NCI-H1048 (cell line): Measurements from ENCODE around the gene GNAT2.

Experiments used
- DNase-seq: peaks from one replicate; lab custom pipeline; 2025; lab: John Stamatoyannopoulos, UW

The GNAT2 gene

DNA sequence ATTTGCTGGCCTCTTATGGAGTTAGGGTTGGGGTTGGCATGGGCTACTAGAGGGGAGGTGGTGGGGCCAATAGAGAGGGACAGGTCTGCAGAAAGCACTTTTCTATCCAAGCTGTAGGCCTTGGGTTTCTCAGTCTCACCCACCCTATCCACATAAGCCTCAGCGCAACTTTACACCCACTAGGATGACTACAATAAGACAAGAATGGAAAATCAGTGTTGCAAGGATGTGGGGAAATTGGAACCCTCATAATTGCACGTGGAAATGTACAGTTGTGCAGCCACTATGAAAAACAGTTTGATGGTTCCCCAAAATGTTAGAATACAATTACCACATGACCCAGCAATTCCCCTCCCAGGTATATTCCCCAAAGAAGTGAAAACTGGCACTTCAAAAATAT is 22.4 kb upstream of the GNAT2 start:
- DNase-seq, result no peak

DNA sequence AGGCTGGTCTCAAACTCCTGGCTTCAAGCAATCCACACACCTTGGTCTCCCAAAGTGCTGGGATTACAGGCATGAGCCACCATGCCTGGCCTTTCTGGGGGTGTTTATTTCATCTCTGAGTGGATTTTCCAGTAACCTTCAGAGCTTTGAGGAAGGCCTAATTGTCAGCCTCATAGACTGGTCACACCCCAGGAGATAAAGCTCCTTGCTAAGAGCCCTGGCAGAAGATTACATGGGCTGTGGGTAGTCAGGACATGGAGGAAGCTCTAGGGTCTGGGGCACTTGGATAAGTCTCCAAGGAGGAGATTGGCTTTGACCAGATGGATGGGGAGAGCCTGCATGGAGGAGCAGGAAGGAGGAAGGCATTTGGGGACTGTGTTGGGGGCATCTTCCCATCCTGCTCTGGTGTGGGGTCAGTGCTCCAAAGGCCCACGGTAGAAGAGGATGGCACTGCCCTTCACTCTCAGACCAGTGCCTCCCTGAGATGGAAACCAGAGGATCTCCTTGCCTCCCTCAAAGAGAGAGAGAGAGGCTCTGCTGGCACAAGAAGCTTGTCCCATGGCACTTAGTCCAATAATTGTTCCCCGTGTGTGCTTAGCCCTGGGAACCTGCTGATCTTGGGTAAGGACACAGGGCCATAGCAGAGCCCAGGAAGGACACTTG is 21.8 kb upstream of the GNAT2 start:
- DNase-seq, result no peak

DNA sequence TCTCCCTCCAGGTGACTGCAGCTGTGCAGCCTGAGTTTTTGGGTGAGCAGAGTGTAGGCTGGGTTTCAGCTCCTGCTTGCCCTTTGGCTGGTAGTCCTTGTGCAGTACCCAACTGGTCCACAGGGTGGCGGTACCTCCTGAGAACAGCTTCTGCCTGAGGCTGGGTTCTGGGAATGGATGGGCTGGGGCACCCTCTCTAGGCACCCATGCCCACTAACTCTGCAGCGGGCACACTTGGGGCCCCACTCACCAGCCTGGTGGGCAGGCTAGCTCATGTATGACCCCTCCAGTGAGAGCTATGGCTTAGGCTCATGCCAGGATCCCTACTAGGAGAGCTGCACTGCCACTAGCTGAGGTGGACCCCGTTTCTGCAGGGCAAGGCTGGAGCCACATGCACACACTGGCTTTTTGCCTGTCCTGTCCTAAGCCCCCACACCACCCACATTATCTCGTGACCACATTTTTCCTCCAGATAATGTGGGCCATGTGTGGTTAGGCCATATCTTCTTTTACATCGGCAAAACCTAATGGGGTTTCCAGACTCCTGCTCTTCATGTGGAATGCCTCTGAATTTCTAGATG is 21.0 kb upstream of the GNAT2 start:
- DNase-seq, result peak; percentile 54

DNA sequence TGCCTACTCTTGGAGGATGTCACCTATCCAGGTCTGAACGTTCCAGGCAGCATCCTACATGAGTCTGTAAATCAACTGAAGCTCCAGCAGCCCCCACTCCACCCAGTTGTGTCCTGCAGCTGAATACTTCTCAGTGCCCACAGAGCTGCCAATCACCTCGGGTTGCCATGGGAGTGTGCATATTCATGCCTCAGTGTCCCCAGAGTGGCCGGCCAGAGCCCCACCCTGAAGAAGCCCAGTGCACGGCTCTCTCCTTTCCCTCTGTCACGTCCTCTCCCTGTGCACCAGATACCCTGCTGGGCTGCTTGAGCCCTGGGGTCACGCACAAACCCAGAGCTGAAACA is 20.4 kb upstream of the GNAT2 start:
- no peak for DNase-seq

DNA sequence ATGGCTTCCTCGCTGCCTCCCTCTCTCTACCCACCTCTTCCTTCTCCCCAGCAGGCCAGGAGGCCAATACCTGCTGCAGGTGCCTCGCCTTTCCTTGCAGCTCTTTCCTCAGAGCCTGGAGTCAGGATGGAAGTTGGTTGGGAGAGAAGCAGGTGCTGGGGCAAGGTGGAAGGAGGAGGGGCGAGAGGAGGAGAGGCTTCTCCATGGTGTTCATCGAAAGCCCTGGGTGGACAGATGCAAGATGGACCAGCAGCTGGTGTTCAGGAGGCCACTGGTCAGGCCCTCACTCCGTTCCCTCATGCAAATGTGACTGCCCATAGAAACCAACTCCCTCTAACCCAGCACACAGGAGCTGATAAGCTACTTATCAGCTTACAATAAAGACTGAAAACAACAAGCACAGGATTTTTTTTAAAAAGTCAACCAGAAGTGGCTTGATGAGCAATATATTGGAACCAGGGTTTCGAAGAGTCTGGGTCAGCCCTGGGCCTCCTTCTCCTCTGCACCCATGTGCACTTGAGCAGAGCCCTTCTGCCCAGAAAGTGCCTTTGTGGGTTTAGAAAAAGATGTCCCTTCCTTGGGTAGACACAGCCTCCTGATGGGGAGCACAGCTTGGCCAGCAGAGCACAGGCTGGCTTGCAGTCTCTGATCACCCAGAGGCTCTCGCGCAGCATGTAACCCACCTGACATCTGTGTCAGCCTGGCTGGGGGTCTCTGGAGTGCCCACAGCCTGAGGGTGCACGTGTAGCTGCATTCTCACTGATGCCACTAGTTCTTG is 19.8 kb upstream of the GNAT2 start:
- no peak for DNase-seq

DNA sequence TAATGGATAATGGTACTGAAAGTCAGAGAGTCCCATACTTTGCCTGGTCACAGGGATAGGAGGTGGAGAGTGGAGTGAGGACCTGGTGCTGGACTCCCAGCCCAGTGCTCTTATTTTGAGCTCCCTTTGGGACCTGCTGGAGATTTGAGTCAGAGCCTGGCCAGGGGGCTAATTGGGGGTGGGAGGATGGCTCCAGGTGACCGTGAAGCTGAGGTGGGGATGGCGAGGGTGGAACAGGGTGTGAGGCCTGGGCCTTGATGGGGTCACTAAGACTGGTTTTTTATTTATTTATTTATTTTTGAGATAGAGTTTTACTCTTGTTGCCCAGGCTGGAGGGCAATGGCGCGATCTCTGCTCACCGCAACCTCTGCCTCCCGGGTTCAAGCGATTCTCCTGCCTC is 18.0 kb upstream of the GNAT2 start:
- DNase-seq, result no peak

DNA sequence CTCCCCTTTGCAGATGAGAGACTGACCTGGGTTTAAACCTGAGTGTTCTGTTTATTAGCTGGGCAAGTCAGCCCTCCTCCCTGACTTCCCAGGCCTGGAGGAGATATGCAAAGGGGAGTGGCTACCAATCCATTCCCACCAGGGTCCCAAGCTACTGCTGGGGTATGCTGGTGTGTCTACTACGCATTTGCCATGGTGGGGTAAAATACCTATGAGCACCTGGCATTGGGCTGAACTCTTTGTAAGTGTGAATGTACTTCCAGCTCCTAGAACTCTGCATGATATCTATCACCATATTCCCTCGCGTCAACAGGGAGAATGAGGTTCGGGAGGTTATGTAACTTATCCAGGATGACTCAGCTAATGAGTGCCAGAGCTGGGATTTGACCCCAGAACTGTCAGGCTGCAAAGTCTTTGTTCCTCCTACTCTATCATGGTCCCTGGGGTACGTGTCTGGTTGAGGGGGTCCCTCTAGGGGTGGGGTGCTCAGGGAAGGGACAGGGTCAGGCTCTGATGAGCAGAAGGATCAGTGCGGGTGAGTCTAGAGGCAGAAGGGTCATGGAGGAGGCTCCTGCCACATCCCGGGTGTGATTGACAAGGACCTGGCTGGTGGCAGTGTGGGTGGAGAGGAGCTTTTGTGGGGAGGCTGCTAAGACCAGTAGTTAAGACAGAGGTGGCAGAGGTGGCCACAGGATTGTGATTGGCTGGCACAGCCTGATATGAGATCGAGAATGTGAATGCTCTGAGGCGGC is 17.0 kb upstream of the GNAT2 start:
- no peak for DNase-seq

DNA sequence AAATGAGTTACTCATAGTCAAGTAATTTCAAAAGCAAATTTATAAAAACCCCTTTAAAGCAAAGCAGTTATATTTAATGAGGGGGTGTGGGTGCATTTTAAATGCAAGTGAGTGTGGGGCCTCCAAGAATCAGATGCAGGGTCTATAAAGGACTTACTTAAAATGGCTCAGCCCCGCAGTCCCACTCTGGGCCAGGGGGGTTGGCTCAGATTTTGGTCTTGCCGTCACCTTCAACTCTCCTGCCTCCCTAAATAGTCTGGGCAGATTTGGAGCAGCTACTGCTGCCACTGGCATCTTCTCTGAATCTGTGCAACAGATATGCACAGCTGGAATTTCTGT is 16.4 kb upstream of the GNAT2 start:
- DNase-seq, result no peak

DNA sequence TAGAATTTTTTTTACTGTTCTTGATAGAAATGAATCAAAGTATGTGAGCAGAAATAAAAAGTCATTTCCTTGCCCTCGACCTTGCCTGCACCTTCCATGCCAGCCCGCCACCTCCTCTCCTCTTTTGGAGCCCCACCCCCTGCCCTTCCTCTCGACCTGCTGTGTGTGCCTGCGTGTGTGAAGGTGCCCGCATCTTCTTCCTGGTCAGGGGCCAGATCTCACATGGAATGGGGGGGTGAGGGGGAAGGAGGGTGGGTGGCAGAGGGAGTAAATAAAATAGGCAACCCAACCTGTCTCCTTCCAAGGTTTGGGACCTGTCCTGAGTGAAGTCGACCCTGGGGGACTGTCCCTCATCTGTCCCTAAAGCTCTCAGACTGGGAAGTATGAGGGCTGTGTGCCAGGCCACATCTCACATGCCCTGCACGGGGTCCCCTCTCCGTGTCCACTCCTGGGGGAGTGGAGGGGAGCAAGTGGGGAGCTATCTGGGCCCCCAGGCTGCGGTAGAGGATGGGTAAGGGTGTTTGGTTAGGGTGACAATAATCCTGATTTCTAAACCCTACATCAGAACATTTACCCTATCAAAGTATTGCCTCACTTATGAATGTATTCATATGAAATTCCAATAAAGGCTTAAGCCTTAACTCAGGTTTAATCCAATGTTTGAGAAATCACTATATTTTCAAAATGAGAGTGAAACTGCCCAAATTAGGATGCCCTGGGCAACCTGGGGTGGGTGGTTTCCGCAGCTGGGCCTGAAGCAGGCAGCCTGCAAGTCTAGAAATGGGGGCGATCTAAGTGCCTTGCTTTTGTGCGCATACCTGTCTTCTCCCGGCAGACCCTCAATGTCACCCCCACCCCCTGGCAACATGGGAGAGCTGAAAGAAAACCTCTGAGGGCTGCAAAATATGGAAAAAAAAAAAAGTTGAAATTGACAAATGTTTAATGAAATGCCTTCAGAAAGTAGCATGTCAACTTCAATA is 15.6 kb upstream of the GNAT2 start:
- DNase-seq, result no peak

DNA sequence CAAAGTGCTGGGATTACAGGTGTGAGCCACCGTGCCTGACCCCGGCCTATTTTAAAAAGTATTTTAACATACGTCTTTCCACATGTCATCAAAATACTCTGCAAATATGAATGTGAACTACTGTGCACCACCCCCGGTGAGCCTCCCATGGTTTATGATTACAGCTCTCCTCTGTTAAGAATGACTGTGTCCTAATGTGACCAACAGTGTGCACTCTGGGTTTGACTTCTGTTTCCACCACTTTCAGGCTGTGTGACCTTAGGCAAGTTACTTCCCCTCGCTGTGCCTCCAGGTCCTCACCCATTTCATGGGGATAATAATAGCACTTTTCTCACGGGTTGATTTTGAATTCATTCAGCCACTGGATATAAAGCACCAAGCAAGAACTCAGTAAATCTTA is 14.9 kb upstream of the GNAT2 start:
- no peak for DNase-seq

DNA sequence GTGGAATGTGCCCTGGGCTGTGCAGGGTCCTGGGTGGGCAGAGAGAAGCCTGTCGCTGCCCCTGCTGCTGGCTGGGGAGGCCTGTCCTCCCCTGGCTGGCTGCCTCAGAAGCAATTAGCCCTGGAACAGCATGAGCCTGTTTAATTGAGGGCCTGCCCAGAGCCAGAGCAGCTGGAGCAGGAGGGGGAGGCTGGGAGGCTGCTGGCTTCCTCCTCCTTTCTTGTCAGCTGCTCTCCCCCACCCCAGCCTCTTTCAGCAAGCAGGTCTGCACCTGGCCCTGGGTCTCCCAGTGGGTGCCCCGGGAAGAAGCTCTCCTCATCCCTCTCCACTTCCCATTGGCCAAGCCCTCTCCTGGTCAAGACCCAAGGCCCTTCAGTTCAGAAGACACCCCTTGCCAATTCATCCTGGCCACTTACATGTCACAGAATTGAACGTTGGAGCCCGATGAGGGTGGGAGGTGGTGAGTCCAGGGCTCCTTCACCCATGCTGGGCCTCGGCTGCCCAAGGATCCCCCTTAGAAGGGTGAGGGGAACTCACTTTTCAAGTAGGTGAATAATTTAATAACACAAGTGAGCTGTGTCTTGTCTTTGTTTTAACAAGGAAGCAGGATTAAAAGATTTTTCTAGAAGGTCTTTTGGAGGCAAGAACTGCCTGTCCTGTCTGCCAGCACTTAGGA is 13.4 kb upstream of the GNAT2 start:
- no peak for DNase-seq

DNA sequence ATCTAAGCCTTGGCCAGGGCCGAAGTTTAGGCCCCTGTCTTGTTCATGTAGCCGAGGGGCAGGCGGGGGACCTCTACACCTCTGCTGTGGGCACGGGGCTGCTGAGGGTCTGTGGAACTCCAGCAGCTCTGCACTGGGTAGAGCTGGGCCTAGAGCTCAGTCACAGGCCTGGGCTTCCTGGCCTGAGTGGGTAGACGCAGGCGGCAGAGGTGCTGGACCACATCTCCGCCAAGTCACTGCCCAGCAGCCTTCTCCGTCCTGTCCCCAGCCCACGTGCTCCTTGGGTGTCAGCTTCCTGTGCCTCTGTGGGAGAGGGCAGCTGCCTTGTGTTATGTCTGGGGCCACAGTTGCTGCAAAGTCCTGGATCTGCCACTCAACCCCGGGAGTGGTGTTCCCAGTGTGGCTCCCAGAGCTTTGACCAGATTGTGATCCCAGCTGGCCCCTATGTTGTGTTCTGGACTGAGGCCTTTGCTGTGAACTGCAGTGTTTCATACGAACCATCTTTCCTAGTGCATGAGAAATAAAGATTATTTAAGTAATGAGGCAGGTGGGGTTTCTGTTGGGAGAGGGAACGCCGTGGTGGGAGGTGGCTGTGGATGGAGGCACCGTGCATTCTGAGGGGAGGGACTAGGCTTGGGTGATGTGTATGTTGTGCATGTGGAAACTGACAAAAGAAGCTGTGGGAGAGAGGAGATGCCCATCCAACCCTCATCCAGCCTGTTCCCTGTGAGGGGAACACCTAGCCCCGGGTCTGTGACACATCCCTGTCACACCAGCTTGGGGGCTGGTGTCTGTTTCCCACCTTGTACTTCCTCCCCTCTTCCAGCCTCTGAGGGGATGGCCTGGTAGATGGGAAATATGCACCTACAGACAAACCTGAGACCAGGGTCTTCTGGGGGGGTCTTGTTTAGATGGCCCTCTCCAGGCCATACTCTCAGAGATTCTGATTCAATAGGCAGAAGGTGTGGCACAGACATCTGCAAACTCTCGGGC is 12.4 kb upstream of the GNAT2 start:
- DNase-seq, result no peak

DNA sequence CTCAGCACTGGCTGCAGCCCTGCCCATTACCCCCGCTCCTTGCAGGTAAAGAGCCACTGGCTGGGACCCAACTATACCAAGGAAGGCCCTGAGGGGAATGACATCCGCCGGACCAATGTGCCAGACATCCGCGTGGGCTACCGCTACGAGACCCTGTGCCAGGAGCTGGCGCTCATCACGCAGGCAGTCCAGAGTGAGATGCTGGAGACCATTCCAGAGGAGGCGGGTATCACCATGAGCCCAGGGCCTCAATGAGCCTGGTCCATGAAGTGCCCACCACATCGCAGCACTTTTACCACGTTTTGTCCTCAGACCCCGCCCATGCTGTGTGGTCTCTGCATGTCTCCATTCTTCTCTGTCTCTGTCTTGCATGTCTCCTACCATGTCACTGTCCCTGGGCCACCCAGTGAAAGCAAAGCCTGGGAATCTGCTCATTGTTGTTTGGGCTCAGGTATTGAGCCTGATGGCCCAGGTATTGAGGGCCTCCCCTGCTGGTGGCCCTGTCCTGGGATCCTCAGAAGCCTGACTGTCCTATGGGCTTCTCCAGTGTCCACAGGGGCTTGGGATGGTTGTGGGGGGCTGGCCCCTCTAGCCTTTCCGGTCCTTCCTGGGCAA is 11.6 kb upstream of the GNAT2 start:
- DNase-seq, result no peak

DNA sequence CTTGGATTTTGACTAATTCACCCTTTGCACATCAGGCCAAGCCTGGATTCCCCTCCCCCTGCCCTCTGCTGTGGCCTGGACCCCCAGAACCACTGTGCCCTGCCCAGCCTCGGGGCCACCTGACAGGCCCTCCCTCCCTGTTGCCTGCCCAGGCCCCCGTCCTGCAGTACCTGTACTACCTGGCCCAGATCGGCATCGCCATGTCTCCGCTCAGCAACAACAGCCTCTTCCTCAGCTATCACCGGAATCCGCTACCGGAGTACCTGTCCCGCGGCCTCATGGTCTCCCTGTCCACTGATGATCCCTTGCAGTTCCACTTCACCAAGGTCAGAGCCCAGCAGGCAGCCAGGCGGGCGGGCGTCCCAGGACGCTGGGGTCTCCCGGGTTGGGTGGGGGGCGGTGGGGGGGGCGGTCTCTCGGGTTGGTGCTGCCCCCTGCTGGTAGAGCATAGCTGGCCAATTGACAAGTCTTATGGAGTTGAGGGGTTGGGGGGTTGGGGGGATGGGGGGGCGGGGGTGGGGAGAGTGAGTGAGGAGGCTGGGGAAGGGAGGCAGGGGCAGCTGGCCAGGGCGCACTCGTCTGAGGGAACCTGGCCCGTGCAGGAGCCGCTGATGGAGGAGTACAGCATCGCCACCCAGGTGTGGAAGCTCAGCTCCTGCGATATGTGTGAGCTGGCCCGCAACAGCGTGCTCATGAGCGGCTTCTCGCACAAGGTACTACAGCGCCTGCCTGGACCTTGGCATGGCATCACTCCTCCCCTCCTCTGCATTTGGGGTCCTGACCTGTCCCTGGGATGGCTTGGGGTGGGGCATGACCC is 10.9 kb upstream of the GNAT2 start:
- no peak for DNase-seq

DNA sequence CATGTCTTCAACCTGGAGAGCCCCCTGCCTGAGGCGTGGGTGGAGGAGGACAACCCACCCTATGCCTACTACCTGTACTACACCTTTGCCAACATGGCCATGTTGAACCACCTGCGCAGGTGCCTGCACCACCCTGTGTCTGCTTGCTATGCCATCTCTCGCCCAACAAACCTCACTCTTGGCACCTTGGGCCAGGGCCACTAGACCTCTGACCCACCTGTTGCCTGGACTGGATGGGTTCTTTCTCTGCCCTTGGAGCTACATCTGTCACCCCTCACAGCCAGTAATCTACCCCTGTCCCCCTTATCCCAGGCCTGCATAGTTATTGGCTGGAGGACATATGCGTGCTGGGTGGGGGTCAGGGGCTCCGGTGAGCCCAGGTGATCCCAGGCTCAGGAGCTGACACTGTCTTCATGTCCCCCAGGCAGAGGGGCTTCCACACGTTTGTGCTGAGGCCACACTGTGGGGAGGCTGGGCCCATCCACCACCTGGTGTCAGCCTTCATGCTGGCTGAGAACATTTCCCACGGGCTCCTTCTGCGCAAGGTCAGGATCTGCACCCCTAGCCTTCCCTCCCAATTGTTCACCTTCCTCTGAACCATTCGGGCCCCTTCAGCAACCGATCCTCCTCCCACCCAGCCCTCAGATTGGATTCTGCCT is 10.1 kb upstream of the GNAT2 start:
- no peak for DNase-seq

DNA sequence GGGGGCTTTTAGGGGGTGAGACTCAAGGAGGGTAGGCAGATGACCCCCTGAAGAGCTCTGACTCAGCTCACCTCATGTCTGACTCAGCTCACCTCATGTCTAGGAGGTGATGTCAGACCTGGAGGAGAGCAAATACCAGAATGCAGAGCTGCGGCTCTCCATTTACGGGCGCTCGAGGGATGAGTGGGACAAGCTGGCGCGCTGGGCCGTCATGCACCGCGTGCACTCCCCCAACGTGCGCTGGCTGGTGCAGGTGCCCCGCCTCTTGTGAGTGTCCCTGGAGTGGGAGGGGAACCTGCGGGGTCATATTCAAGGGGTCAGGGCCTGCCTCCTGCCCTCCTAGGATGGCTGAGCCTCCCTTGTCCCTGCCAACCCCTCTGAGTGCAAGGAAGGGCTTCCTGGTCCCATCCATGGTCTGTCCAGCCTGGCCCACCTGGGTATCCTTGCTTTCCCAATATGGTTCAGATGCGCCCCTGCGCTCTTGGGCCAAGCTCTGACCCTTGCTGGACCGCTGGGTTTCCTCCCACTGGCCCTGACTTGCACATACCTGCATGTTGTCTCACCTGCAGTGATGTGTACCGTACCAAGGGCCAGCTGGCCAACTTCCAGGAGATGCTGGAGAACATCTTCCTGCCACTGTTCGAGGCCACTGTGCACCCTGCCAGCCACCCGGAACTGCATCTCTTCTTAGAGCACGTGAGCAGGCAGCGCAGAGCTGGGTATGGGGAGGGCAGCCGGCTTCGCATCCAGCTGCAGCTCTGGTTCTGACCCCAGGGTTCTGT is 9.3 kb upstream of the GNAT2 start:
- DNase-seq, result no peak

DNA sequence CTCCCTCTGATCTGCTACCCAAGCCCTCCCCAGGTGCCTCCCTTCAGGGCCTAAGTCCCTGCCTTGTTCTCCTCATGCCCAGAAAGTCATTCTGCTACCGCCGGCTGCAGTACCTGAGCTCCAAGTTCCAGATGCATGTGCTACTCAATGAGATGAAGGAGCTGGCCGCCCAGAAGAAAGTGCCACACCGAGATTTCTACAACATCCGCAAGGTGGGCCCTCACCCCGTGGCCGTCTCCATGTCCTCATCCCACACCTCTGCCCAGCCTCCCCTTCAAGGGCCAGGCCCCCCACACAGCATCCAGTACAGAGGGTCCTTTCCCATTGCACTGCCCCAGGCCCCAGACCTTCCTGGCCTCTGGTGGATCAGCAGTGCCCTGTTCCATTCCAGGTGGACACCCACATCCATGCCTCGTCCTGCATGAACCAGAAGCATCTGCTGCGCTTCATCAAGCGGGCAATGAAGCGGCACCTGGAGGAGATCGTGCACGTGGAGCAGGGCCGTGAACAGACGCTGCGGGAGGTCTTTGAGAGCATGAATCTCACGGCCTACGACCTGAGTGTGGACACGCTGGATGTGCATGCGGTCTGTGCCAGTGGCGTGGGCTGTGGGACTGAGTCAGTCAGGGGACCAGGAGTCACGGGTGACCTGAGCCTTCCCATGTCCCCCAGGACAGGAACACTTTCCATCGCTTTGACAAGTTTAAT is 8.4 kb upstream of the GNAT2 start:
- no peak for DNase-seq
